ENCODE data around the gene ADAM11. TPM values are rescaled to one million over a fixed set of nuclear protein-coding genes. Genes with fewer than 3 reads are reported as not detected.
A peak's percentile ranks its signal among the peaks of the same experiment; 100 is the strongest.

Gene ADAM11
- total and polyA plus RNA-seq, 2 of the 8 experiments (the other 6 are each of a cell fraction or from before 2014, with no cell fraction given) = 2.3 to 2.9 TPM

DNA sequence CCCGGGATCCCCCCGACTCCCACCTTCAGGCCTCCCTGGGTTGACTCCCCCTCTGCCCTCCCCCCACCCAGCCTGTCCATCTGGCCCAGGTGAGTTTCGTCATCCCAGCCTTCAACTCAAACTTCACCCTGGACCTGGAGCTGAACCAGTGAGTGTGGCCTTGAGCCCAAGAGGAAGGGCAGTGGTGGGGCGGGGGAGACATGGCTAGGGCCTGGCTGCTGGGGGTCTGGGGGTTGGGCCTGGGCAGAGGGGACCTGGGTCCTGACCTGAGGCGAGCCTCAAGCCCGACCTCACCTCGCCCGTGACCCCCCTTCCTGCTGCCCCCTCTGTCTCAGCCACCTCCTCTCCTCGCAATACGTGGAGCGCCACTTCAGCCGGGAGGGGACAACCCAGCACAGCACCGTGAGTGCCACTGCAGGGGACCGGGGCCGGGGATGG lies 10.9 kb downstream of the ADAM11 start:
- Histone ChIP-seq H4K5ac (ENCODE audit: insufficient read length, low read depth, low read length) (no peak overlapping the region), H4K8ac (ENCODE audit: extremely low read depth, insufficient read depth, low read length) (peak overlapping the region; percentile 19; the same call in 1 of the 2 replicates), H2BK5ac (ENCODE audit: low read depth, low read length) (no peak overlapping the region), H3K23me2 (ENCODE audit: low read depth, low read length) (no peaks in the 10 kb centered on the region), H4K20me1 (replicated peaks in 1 of 2; ENCODE audit: control insufficient read depth in 1 of 2, insufficient read depth in 2 of 2, low read length in 2 of 2) (peaks cover 0 to 2% of the 10 kb centered on the region in 2 experiments), H2AFZ (ENCODE audit: low read length) (no peak overlapping the region), H3K4ac (replicated peaks; ENCODE audit: insufficient read length, low read depth, low read length) (no peak overlapping the region), H2AK5ac (ENCODE audit: low read depth, low read length) (no peak overlapping the region), H3K9me3 (ENCODE audit: insufficient read depth in 2 of 2, low read depth in 1 of 2, low read length in 1 of 2) (no peaks in the 10 kb centered on the region), H2BK120ac (replicated peaks; ENCODE audit: low read depth, low read length) (no peak overlapping the region), H3K27me3 (replicated peaks in 1 of 4; ENCODE audit: control insufficient read depth in 3 of 4, extremely low read depth in 1 of 4, insufficient read depth in 3 of 4, low read length in 3 of 4) (no peaks in the 10 kb centered on the region; a peak in 1 of 7 replicates), H3K79me2 (ENCODE audit: control insufficient read depth in 1 of 2, insufficient read depth in 2 of 2, low read length in 2 of 2) (no peaks in the 10 kb centered on the region), H3K27ac (ENCODE audit: low read depth, low read length) (no peak overlapping the region), H3K36me3 (ENCODE audit: control insufficient read depth in 2 of 4, insufficient read depth in 4 of 4, low read length in 3 of 4) (no peaks in the 10 kb centered on the region), H3K4me1 (replicated peaks in 1 of 4; ENCODE audit: control insufficient read depth in 3 of 4, insufficient read depth in 4 of 4, low read length in 3 of 4) (peaks cover 0 to 19% (median 7%) of the 10 kb centered on the region in 4 experiments; a peak in 6 of 7 replicates), H3K9ac (replicated peaks in 1 of 4; ENCODE audit: extremely low read depth in 1 of 4, low read depth in 3 of 4, low read length in 3 of 4) (no peak overlapping the region), H3K14ac (ENCODE audit: insufficient read length) (no peak overlapping the region), H3K4me3 (ENCODE audit: extremely low read depth in 1 of 4, insufficient read depth in 2 of 4, low read depth in 3 of 4, low read length in 4 of 4) (no peak overlapping the region), H3K23ac (ENCODE audit: insufficient read length) (no peak overlapping the region), H3K18ac (ENCODE audit: extremely low read depth, low read length) (no peak overlapping the region), H4K91ac (replicated peaks; ENCODE audit: insufficient read length, low read length) (no peak overlapping the region), H3K79me1 (ENCODE audit: low read depth, low read length) (no peaks in the 10 kb centered on the region), H2BK20ac (ENCODE audit: low read length) (no peak overlapping the region), H3K4me2 (ENCODE audit: insufficient read depth in 1 of 2, low read depth in 2 of 2, low read length in 2 of 2) (no peak overlapping the region), H3K56ac (replicated peaks; ENCODE audit: insufficient read length, low read depth, low read length) (no peak overlapping the region), H2BK12ac (ENCODE audit: low read depth, low read length) (no peak overlapping the region), H2BK15ac (ENCODE audit: low read length) (no peak overlapping the region)
- 93% methylated on average over 11 of the region's 15 CpGs; no CpG with 5 or more reads in 1 of the 2 experiments for WGBS, 2 experiments (ENCODE audit: extremely low coverage in 1 of 2, insufficient coverage in 1 of 2, insufficient read length in 1 of 2, insufficient replicate concordance in 2 of 2, low coverage in 1 of 2, low lambda C conversion rate in 2 of 2, missing lambda C conversion rate in 1 of 2)
- DNase-seq (ENCODE audit: low read depth in 1 of 2, low spot score in 2 of 2) (no peak), FAIRE-seq (no peak)
- POLR2A ChIA-PET (ENCODE audit: partially characterized antibody) = interaction anchor here (0.6 to 1.7 kb wide), 3 partner anchors 9 to 191 kb away, joined by 3 to 7 read pairs (median 3); no protein-coding TSS in a partner anchor
- TF ChIP-seq RAD21 (IDR thresholded peaks at IDR 0.05 in 1 of 2, conservative IDR thresholded peaks at IDR 0.05 in 1 of 2; ENCODE audit: low read depth in 2 of 2, low read length in 2 of 2) = no peak
- CTCF ChIA-PET (ENCODE audit: partially characterized antibody) = interaction anchor here (0.6 to 26.7 kb wide), 8 partner anchors 9 to 202 kb away, joined by 3 to 577 read pairs (median 4); partner anchors contain the start of gene HIGD1B

All from H1 (cell line).